ENCODE data around the gene SYT17. TPM values are rescaled to one million over a fixed set of nuclear protein-coding genes. Genes with fewer than 3 reads are reported as not detected.

Gene SYT17
- total and polyA plus RNA-seq, 8 donors = 12.3 to 26.3 (median 15.2) TPM

GRCh38 chr16:19212059-19212458 lies 44.0 kb downstream of the SYT17 start:
- H3K4me1 ChIP-seq = peaks cover 0 to 13% of the 10 kb centered on the region in 2 donors
- no peak overlapping the region for H3K4me3 ChIP-seq
- H3K27me3 ChIP-seq = no peaks in the 10 kb centered on the region
- ATAC-seq = no peak
- peaks cover 0 to 8% of the 10 kb centered on the region in 2 donors for H3K9me3 ChIP-seq
- no peak for DNase-seq
- H3K27ac ChIP-seq = no peak overlapping the region
- intact Hi-C loops (cut with DNase I) = no loop called here
- no peaks in the 10 kb centered on the region for H3K36me3 ChIP-seq
- TF ChIP-seq CTCF (IDR thresholded peaks at IDR 0.05) = no peak

GRCh38 chr16:19213885-19214284 lies 45.8 kb downstream of the SYT17 start:
- H3K4me3 ChIP-seq = no peak overlapping the region
- H3K27me3 ChIP-seq = no peaks in the 10 kb centered on the region
- peaks cover 0 to 8% of the 10 kb centered on the region in 2 donors for H3K9me3 ChIP-seq
- DNase-seq (no peak), ATAC-seq (no peak)
- intact Hi-C loops (cut with DNase I) = no loop called here
- no peaks in the 10 kb centered on the region for H3K36me3 ChIP-seq
- peaks cover 0 to 13% of the 10 kb centered on the region in 2 donors for H3K4me1 ChIP-seq
- no peak overlapping the region for H3K27ac ChIP-seq
- no peak for TF ChIP-seq CTCF (IDR thresholded peaks at IDR 0.05)

- H3K4me1 ChIP-seq = peaks cover 0 to 5% of the 10 kb centered on the region in 2 donors
- H3K36me3 ChIP-seq = no peaks in the 10 kb centered on the region
- H3K4me3 ChIP-seq = no peak overlapping the region
- intact Hi-C loops (cut with DNase I) = no loop called here
- TF ChIP-seq CTCF (IDR thresholded peaks at IDR 0.05) = no peak
- ATAC-seq (no peak), DNase-seq (no peak)
- no peaks in the 10 kb centered on the region for H3K27me3 ChIP-seq
- H3K9me3 ChIP-seq = peaks cover 0 to 8% of the 10 kb centered on the region in 2 donors
- no peak overlapping the region for H3K27ac ChIP-seq
Measured at GRCh38 chr16:19215705-19216104, 47.7 kb downstream of the SYT17 start.

- Histone ChIP-seq H3K27ac (no peak overlapping the region), H3K9me3 (no peaks in the 10 kb centered on the region), H3K4me1 (no peaks in the 10 kb centered on the region), H3K4me3 (no peak overlapping the region), H3K36me3 (no peaks in the 10 kb centered on the region), H3K27me3 (no peaks in the 10 kb centered on the region)
- TF ChIP-seq CTCF (IDR thresholded peaks at IDR 0.05) = no peak
- DNase-seq (no peak), ATAC-seq (no peak)
- intact Hi-C loops (cut with DNase I) = no loop called here
Measured at GRCh38 chr16:19218581-19218980, 50.5 kb downstream of the SYT17 start.

GRCh38 chr16:19219836-19220235 lies 51.8 kb downstream of the SYT17 start:
- H3K4me3 ChIP-seq = no peak overlapping the region
- ATAC-seq (no peak), DNase-seq (no peak)
- H3K36me3 ChIP-seq = peaks cover 0 to 4% of the 10 kb centered on the region in 2 donors
- H3K9me3 ChIP-seq = no peaks in the 10 kb centered on the region
- no peaks in the 10 kb centered on the region for H3K4me1 ChIP-seq
- no peak for TF ChIP-seq CTCF (IDR thresholded peaks at IDR 0.05)
- no peak overlapping the region for H3K27ac ChIP-seq
- intact Hi-C loops (cut with DNase I) = no loop called here
- no peaks in the 10 kb centered on the region for H3K27me3 ChIP-seq
